Loucy (cell line): ENCODE data around the gene SDHAF3.

Experiments used
- CTCF ChIP-seq: fragments of 200-600 bp; sonication (generic); conservative IDR thresholded peaks from 2 replicates; pipeline ENCODE4 v1.5.1; 2014; ENCODE audit warnings: mild to moderate bottlenecking, antibody characterized with exemption, low read length
- EZH2phosphoT487 ChIP-seq: fragments of 200-600 bp; IDR thresholded peaks from 2 replicates; pipeline ENCODE4 v1.6.1; 2018; ENCODE audit warnings: antibody characterized with exemption, mild to moderate bottlenecking, moderate library complexity, borderline replicate concordance

- TF ChIP-seq CTCF, result no peak
- no peak for TF ChIP-seq EZH2phosphoT487
These were observed 81.1 kb downstream of the SDHAF3 start for GRCh38 chr7:97198596-97198995.
